Activated CD8-positive, alpha-beta memory T cell treated with anti-CD3 and anti-CD28 coated beads, Interleukin-2, amount 50 U/mL, for 24 hours (primary cell): Measurements from ENCODE around the gene FRMPD4.
"Not testable (repeated sequence)": the region's sequence is repeated elsewhere in the genome, so short reads cannot be mapped to it uniquely, and the experiment has no call there.

Experiments used
- DNase-seq: peaks from one replicate; pipeline ENCODE4 v3.0.0-alpha.2; 2020; ENCODE audit errors: extremely low read depth

The FRMPD4 gene

DNA sequence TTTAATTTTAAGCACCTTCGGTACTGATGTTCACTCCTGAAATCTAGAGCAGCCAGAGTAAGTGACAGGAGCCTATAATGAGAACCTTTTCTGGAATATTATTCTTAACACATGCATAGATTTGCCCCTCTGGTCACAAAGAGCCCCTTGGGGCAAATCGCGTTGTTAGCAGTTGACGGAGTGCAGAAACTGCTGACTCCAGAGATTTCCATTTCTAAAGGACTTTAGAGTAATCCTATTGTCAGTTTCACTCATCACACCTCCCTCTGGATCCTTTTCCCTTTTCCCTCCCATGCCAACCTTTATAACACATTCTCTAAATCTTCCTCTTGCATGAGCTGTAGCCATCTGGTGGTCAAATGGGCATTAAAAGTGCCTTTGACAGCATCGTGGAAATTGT, 388.0 kb downstream of the FRMPD4 start:
- DNase-seq = no peak

DNA sequence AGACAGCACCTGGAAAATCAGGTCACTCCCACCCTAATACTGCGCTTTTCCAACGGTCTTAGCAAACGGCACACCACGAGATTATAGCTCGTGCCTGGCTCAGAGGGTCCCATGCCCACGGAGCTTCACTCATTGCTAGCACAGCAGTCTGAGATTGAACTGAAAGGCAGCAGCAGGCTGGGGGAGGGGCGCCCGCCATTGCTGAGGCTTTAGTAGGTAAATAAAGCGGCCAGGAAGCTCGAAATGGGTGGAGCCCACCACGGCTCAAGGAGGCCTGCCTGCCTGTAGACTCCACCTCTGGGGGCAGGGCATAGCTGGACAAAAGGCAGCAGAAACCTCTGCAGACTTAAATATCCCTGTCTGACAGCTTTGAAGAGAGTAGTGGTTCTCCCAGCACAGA, 399.8 kb downstream of the FRMPD4 start:
- DNase-seq = not testable (repeated sequence)

DNA sequence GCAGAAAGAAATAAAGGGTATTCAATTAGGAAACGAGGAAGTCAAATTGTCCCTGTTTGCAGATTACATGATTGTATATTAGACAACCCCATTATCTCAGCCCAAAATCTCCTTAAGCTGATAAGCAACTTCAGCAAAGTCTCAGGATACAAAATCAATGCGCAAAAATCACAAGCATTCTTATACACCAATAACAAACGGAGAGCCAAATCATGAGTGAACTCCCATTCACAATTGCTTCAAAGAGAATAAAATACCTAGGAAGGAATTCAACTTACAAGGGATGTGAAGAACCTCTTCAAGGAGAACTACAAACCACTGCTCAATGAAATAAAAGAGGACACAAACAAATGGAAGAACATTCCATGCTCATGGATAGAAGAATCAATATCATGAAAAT, 404.0 kb downstream of the FRMPD4 start:
- DNase-seq = not testable (repeated sequence)

DNA sequence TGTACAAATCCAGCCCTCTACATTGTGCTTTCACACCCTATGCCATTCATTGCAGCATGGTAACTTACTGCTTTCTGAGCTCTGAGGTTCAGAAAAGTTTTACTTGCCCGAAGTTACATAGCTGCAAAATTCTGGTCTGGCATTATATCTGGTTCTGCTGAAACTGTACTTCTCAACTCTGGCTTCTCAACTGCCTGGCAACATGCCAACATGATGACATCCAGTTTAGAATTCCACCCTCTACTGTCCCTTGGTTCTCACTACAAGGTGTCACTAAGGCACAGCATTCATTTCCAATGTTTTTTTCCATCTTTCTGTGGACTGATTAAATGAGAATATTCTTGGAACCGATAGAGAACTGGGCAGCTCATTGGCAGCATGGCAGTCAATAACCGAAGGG, 410.1 kb downstream of the FRMPD4 start:
- no peak for DNase-seq

DNA sequence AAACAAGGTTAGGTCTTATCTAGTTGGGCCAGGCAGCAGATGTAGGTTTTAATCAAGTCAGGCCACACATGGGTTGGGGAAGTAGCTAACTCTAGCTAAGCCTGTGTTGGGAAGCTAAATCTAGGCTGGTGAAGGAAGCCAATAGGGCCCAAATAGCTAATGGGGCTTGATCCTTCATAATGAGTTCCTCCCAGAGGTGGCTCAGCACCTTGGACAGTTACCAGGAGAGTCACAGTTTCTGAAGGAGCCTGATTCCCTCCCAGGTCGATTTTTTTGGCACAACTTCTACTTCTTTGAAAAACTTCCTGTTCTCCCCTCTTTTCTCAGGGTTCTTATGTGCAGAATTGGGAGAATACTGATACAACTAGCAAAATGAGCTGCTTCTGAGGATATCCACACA, 410.5 kb downstream of the FRMPD4 start:
- DNase-seq = no peak

DNA sequence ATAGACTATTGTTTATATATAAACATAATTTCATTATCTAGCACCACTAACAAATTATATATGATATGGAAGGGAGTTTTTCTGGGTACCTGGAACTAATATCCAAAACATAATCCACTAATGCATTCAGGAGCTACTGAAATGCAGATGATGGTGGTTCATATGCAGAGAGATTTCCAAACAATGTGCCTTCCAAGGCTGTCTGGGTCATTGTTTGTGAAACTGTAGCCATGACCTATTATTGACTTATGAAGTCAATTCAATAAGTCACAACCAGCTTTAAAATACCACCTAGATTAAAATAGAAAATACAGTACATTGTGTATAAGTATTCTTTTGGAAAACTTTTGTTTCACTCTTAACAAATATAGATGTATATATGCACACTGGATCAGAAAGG, 415.9 kb downstream of the FRMPD4 start:
- DNase-seq = no peak

DNA sequence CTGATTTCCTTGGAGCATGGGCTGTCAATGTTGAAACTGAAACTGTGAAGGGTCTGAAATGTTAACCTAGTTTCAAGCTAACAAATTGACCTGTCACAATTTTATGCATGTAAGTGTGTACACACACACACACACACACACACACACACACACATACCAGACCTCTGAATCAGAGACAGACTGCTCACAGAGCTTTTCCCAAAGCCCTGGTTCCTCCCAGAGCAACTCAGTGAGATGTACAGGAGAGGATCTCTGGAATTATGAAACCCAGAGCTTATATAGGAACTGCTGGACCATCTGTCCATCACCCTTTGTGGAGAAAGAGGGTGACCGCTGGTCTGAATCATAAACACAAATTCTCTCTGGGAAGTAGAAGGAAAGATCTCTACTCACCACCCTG, 424.8 kb downstream of the FRMPD4 start:
- DNase-seq = no peak

DNA sequence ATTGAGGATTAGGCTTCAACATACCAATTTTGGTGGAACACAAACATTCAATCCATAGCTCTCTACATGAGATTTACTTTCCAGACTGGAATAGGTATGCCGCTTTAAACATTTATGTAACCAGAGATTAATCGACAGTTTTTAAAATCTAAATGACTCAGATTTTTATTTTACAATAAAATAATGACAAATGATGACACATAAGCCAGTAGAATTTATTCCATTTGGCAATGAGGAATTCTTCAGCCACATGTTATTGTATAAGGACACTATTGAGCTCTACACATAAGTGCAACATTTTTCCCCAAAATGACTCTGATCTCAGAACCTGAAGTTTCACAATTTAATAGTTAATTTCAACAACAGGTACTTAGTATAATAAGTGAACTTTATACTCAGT, 425.9 kb downstream of the FRMPD4 start:
- no peak for DNase-seq

DNA sequence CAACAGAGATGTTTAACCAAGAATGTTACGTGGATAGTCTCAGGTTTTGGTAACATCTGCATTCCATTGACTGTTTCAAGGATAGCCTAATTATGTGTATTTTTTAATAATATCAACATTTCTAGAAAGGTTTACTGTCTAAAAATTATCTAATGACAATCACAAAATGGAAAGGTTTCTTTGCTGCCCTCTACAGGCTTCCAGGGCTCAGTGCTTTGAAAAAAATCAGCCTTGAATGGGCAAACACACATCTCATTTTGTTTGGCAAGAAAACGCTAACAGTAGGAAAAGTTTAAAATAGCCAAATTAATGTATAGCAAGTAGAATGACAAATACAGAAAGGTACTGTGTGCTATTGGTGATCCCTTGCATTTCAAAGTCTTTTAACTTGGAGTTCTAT, 429.6 kb downstream of the FRMPD4 start:
- no peak for DNase-seq

DNA sequence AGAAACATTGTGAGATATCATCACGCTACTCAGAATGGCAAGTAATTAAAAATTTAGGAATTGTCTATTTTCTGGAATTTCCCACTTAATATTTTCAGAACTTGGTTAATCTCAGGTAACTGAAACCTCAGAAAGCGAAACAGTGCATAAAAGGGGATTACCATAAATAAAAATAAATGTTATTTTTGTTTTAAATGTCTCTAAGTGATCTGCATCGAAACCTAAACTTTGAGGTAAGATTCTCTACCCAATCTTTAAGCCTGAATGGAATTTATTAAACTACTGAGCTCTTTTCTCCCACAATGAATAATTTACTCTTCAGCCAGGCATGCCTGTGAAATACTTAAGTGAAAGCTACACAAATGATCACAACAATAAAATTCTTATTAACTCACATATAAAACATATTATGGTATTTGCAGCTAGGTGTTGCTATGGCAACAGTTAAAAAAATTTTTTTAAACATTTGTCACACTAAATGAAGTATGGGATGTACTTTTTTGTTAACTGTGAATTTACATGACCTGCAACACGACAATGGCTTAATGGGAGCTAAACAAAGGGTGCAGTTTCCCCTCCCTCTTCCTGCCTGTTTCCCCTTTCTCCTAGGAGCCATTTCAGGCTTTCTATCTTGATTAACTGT, 432.7 kb downstream of the FRMPD4 start:
- no peak for DNase-seq

DNA sequence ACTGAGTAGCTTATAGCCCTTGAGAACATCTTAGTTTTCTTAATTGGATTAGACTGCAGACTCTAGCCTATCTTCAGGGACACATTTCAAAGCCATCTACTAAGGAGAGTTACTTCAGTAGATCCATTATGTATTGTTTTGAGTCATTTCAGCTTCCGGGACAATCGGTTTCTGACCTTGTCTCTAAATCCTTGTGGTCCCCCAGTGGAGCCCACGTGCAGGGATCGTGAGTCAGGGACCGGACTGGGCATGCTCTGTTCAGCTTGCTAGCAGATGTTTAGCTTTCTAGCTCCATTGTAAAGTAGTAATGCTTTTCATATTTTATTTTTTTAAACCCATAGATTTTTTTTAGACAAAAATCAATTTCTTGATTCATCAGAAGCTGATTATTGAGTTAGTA, 441.0 kb downstream of the FRMPD4 start:
- DNase-seq = no peak

DNA sequence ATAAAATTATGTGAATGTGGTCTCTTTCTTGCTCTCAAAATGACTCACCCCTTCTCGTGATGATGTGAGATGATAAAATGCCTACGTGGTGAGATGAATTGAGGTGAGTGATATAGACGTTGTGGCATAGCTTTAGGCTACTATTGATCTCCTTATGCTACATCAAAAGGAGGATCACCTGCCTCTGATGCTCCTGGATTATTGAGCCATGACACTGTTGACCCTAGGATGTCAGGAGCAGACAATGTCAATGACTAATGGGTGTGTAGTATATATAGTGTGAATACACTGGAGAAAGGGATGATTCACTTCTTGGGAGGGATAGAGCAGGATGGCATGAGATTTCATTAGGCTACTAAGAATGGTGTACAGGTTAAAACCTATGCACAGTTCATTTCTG, 442.3 kb downstream of the FRMPD4 start:
- DNase-seq = no peak

DNA sequence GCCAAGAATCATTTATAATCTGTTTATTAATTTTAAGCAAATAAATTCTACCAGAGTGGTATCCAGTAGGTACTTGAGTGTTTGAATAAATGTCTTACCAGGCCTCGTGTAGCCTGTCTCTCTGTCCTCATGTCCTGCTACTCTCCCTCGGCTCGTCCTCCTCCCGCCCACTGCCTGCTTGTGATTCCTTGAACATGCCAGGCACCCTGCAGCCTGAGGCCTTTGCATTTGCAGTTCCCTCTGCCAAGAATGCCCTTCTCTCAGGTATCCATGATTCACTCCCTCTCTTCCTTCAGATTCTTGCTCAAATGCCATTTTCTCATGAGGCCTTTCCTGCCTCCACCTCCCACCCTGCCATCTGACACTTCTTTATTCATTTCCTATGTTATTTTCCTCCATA, 443.3 kb downstream of the FRMPD4 start:
- no peak for DNase-seq

DNA sequence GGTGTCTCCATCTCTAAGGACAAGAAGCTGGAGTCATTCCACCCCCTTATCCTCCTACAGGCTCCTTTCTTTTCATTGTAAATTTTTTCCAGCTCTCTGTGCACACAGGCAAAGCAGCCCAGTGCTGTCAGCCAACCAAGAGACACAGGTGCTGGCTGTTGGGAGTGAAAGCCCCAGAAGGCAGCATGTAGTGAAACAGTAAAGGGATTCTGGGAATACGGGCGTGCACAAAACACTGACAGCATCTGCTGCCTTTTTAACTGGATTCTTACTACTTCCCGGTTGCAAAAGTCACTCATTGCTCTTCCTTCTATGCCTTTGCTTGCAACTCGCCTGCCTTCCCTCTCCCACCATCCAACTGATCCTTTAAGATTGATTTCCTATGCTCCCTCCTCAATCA, 444.4 kb downstream of the FRMPD4 start:
- DNase-seq = no peak

DNA sequence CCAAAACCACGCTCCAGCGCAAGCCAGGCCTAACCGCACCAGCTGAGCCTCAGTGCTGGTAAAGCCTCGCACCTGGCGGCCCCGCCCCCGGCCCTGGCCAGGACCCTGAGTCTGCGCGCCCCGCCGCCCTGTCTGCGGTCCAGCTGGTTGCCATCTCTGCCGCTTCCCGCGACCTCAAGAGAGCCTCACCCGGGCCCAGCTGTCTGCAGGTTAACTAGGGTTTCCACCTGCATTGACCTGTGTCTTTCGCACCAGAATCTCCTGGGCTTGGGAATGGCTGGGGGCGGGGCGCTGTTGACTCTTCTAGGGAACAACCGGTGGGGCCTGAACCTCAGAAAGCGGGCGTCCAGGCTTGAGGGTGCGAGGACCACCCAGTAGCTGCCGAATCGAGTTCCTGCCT, 445.3 kb downstream of the FRMPD4 start:
- no peak for DNase-seq

DNA sequence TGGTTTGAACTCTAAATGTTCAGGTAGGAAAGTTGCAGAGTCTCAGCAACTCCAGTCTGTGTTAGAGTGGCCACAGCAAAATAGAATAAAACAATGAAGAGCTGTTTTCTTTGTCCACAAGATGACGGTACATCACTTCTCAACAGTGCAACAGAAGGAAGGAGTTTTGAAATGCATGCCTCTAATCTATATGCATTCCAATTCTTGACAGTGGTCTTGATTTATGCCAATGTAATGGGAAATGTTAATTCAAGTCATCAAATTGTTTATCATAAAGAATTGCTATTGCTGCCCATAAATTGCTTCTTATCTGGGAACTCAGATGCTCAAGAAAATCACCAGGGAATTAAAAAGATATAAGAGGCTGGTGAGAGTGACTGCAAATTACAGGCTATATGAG, 457.4 kb downstream of the FRMPD4 start:
- DNase-seq = no peak

DNA sequence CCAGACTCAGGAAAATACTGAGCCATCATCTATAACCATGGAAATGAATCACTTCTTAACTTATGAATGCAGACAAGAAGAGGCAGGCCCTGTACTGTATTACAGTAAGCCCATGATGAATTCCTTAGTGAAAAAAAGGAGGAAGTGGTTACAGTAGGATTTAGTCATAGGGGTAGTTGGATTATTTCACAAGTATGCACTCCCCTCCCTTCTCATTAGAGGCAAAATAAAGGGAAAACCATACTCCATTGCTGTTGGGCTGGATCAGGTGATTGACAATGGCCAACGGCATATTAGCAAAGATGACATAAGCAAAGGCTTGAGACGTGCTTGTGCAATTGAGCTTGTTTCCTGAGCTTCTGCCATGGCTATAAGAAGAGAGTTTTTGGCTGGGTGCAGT, 471.8 kb downstream of the FRMPD4 start:
- no peak for DNase-seq

DNA sequence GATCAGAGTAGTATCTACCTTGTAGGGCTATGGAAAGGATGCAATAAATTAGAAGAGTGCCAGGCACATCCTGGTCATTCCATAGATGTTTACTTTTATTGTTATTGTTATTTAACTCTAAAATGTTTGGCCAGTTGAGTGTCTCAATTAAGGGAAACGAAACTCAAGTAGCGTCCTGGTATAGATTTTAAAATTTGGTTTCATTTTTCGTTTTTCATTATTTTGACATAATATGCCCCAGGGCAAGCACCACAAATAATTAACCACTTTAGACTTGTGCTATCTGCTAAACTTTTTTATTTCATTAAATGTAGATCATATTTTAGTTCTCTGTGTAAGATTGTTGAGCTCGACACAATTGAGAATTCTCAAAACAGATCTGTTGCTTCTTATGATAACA, 473.2 kb downstream of the FRMPD4 start:
- DNase-seq = no peak

DNA sequence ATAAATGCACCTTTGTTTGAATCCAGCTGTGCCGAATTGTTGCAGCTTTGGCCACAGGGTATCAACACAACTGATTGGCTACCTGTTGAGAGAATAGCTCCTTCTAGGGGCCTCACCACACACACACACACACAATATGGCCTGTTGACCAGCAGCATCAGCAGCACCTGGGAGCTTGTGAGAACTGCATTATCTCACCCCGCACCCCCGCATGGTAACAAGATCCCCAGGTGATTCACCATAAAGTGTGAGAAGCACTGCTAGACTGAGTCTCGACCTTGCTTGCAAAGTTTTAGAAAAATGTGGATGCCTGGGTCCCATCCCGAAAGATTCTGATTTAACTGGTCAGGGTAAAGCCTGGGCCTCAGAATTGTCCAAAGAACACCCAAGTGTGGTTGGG, 476.0 kb downstream of the FRMPD4 start:
- DNase-seq = no peak

DNA sequence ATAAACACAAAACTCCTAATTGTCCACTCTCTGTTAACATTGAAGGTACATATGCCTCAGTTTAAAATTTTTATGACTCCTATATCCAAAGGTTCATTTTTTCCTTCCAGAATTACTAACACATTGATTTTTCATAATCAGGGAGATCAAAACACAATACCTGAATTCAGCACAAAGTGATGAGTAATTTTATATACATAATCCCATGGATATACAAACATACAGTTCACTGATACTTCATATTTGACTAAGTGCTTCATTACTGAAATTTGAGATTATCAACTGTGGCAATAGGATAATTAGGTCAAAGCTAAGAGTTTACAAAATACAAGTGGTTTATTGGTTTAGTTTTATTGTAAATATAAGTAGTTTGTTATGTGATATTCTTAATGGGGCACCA, 476.8 kb downstream of the FRMPD4 start:
- no peak for DNase-seq

DNA sequence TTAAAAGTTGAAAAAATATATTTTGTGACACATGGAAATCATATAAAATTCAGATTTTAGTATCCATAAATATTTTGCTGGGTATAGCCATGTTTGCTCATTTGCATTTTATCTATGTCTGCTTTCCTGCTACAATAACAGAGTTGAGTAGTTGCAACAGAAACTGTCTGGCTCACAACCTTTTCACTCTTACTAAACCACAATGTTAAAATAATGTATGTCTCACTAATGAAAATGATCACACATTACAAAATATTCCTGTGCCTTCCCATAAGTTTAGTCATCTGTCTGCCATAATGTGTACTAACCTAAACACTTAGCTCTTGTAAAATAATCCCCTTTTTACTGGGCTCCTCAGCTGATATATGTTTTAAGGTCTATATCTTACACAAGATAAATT, 479.0 kb downstream of the FRMPD4 start:
- no peak for DNase-seq

DNA sequence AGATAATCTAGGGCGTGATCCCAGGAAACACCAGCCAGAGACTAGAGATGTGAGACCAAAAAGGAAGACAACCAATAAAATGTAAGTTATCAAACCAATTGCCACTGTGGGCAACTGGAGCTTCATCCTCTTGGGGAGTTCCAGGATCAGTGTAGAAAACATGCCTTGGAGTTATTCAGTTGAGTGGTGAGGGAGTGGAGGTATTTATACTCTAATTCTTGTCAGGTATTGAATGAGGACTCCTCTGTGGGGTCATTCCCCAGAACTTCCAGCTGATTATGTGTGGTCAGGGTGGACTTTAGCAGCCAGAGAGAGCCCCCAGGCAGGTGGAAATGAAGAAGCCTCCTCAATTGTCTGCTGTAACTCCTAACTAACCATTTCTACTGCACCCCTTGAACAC, 509.0 kb downstream of the FRMPD4 start:
- DNase-seq = no peak

DNA sequence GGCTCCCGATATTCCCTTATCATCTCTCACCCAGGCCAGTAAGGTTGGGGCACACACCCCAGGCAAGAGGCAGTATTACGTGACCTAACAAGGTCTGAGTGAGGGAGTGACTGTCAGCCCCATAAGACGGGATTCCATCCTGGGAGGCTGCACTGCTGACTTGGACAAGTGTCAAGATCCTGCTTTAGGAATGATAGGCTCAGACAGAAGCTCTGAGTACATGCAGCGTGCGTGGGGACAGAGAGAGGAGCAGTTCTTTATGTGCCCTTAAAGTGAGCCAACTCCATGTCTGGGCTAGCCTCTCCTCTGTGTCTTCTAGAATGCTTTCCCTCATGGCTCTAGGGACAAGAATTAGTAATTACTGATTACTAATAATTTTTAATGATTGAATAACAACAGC, 510.7 kb downstream of the FRMPD4 start:
- DNase-seq = no peak

DNA sequence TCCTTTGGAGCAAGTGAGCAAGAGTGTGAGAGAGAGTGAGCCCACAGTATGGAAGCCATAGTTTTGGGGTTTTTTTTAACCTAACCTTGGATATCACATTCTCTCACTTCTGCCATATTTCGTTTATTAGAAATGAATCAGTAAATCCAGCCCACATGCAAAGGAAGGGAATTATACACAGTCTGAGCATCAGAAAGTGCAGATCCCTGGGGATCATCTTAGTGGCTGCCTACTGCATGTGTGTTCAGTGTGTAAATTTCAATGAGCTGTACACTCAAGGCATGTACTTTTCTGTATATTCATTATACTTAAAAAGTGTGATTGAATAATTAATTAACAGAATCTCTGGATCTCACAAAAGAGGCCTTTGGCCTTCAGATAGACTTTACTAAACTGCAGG, 519.2 kb downstream of the FRMPD4 start:
- no peak for DNase-seq

DNA sequence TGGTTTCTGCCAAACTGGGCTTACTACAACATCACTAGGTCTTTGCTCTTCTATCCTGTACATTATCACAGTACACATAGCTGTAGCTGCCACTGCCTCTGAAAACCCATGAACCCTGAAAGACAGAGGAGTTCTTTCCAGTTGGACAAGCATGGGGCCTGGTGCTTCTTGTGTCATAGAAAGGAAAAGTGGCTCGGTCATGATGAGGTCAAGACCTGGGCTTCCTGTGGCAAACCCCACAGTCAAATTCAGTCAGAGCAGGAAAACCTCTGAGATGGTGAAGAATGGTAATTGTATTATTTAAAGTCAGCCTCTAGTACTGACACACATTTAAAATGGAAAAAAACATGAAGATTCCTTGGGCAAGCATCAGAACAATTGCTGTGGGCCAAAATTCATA, 519.6 kb downstream of the FRMPD4 start:
- no peak for DNase-seq
